Measurements from ENCODE around the gene C1orf232.

The C1orf232 gene

DNA sequence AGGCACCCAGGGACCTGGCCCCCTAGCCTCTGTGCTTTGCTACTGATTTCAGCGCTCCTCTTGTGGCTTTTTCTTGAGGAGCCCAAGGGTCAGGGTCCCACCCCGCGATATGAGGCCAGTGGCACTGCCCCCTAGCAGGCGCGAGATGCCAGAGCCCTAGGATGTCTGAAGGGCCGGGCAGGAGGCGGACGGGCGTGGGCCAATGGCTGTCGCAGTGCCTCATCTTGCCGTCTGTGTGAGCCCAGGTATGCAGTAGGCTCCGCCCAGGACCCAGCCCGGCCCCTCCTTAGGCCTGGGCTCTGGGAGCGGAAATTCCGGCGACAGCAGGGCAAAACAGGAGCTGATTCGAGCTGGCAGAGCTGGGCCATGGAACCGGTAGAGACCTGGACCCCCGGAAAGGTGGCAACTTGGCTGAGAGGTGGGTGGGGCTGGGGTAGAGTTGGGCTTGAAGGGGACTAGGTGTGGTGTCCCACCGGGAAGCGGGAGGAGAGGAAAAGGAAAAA lies 8.5 kb upstream of the C1orf232 start, which contains the start of gene CNKSR1:
CNKSR1 (plus strand) TSS at position 310 of the 503 bp plus-strand sequence; CDS start at position 367, 57 bp downstream.
- peak; percentile 78 for DNase-seq

DNA sequence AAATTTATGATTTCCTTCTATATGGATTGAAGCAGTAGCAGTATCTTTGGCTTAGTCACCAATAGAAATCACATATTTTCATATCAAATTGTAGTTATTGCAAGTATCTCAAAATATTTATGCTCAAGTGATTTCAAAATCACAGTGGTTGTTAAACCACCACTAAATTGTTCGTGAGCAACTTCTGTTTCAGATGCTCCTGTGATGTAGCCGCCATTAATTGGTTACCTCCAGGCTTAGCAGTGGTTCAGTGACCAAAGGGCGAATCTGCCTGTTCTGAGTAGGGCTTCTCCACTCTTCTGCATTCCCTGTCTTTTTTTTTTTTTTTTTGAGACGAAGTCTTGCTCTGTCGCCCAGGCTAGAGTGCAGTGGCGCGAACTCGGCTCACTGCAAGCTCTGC lies 6.6 kb upstream of the C1orf232 start:
- DNase-seq: no peak

DNA sequence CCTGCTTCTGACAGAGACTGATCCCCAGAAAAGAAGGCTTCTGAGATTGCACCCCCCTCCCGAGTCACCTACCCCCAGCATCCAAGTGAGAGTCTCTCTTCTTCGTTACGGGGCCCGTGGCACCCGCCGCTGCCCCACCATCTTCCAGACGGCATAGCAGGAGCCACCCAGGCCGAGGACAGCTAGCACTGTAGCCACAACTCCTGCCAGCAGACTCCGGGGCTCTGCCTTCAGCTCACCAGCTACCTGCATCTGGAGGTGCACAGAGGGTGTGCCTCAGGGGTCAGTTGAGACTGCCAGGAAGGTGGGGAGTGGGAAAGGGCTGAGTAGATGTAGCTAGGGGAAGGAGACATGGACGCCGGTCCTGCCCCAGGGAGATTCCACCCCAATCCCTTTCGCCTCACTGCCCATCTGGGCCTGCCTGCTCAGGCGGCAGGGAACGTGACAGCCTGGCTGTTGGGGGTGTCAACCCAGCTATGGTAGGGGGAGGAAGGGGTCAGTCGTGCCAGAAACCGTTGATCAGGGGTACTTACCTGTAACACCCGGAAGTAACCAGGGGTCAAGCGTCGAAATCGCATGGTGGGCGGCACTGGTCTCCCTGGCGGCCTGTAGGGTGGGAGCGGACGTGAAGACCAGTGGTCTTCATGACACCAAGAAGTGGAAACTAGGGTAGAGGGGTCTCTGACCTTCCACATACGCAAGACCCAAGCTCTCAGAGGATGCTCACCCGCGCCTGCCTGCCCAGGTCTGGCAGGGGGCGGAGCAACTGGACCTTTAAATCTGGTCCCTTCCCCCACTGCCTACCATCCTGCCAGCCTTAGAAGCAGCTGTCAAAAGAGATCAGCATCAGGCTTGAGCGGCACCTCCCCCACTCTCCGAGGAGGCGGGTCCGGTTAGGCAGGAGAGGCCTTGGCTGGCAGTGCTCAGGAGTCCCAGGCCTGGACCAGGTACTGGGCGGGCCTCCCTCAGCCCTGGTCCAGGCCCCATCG lies 2.6 kb upstream of the C1orf232 start, which contains the start of gene ZNF593OS:
ZNF593OS (minus strand) TSS at position 749 of the 989 bp plus-strand sequence; CDS start at position 578, 171 bp downstream.
- DNase-seq: no peak

DNA sequence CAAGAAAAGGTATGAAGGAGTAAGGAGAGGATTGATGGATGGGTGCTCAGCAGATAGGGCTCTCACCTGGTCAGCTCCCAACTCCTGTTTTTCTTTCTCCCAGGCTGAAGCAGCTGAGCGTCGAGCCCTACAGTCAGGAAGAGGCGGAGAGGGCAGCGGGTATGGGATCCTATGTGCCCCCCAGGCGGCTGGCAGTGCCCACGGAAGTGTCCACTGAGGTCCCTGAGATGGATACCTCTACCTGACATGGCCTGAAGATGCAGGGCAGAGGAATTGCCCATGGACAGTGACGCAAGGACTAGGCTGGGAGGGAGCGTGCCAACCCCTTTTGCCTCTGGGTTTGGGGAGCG lies 1.7 kb upstream of the C1orf232 start:
- DNase-seq: no peak

DNA sequence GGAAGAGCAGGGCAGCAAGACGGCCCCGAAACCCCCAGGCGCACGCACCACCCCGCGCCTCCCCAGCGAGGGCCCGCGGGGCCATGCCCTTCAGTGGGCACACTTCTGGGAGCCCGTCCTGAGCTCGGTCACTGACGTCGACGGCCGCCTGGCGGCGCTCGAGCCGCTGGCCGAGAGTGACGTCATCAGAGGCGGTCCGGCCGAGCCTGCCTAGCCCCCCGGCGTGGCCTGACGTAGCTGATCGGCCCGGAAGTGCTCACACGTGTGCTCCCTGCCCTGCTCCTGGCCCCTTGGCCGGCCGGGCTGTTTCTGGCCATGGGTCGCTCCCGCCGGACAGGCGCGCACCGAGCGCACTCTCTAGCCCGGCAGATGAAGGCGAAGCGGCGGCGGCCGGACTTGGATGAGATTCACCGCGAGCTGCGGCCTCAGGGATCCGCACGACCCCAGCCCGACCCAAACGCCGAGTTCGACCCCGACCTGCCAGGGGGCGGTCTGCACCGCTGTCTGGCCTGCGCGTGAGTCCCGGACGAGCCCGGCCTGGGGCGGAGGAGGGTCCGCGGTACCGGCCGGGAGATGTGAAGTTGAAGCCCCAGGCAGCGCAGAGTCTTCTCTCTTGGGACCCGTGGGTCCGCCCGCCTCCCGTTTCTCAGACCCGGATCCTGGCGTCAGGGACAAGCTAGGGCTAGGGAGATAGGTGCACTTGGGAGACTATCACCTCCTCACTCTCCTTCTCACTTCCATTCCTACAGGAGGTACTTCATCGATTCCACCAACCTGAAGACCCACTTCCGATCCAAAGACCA lies 1.1 kb upstream of the C1orf232 start, which contains the start of gene ZNF593:
ZNF593 (plus strand) TSS at position 240 of the 803 bp plus-strand sequence; CDS start at position 316, 76 bp downstream.
- DNase-seq: peak; percentile 73

DNA sequence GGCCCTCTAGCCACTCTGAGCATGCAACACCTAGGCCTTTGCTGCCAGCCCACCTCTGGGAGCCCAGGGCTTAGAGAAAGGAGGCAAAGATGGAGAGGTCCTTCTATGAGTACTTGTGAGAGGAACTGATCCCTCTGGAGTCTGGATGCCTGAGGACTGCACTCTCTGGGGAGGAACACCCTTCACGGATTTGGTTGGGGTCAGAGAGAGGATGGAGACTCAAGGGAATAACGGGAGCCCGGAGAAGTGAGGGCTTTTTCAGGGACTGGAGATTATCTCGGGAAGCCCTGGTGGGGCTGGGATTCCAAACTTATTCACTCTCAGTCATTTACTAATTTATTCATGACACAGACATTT lies 413 bp upstream of the C1orf232 start:
- no peak for DNase-seq

- DNase-seq: no peak
These were observed 2.0 kb downstream of the C1orf232 start for GRCh38 chr1:26166719-26167281.

GRCh38 chr1:26164861-26165842 lies 3.6 kb downstream of the C1orf232 start:
- no peak for DNase-seq

- DNase-seq: no peak
These were observed 4.5 kb downstream of the C1orf232 start for GRCh38 chr1:26164036-26164860.

GRCh38 chr1:26163684-26164035 lies 5.1 kb downstream of the C1orf232 start:
- no peak for DNase-seq

DNA sequence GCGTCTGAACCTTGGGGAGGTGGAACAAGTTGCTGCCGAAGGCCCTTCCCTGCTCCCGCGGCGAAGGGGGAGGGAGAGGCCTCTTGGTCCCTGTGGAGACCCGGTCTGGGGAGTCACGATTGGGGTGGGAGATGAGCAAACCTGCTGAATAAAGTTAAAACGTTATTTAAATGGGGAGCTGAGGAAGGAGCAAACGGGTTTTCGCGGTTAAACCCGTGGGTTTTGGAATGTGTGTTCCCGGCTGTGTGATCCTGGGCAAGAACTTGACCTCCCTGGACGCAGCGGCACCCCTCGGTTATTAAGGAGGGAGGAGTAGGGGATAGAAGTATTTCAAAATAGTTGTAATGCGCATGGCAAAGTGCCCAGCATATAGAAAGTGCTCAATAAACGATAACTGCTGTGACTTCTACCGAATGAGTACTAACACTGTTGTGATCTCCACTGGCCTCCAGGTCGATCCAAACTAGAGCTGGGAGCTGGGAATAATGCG lies 6.5 kb downstream of the C1orf232 start:
- DNase-seq: no peak

GRCh38 chr1:26161415-26162219 lies 7.1 kb downstream of the C1orf232 start:
- no peak for DNase-seq

DNA sequence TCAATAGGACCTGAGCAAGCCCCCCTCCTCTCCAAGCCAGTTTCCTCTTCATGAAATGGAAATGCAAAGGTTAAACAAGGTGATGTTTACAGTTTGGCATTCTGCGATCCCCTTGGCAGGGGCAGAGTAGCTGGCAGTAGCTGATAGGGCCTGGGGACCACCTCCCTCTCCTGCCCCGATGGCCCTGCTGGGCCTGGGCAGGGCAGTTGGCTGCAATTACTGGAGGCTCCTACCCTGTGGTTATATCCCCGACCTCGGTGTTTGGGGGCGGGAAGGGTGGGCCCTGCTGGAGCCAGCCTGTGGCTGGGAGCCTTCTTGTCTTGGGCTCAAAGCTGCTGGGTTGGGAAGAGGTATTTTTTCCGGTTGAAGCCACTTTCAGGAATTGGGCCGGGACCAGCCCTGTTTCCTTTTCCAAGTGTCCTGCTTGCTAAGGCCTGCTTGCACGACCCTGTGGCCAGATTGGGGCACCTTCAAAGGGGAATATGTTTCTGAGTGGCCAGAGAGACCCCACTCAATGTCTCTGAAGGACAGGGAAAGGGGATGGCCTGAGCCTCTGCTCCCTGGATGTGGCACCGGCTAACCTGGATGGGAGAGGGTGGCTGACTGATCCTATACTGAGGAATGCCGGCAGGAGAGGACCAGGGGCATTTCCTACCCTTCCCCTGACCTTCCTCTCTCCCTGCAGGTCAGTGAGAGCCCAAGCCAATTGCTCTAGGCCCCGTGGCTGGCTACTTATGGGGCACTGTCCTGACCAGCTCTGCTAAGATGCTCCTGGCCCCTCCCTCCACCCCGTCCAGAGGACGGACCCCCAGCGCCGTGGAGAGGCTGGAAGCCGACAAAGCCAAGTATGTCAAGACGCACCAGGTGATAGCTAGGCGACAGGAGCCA lies 8.0 kb downstream of the C1orf232 start:
- DNase-seq: no peak

GRCh38 chr1:26159743-26160039 lies 9.1 kb downstream of the C1orf232 start:
- no peak for DNase-seq

DNA sequence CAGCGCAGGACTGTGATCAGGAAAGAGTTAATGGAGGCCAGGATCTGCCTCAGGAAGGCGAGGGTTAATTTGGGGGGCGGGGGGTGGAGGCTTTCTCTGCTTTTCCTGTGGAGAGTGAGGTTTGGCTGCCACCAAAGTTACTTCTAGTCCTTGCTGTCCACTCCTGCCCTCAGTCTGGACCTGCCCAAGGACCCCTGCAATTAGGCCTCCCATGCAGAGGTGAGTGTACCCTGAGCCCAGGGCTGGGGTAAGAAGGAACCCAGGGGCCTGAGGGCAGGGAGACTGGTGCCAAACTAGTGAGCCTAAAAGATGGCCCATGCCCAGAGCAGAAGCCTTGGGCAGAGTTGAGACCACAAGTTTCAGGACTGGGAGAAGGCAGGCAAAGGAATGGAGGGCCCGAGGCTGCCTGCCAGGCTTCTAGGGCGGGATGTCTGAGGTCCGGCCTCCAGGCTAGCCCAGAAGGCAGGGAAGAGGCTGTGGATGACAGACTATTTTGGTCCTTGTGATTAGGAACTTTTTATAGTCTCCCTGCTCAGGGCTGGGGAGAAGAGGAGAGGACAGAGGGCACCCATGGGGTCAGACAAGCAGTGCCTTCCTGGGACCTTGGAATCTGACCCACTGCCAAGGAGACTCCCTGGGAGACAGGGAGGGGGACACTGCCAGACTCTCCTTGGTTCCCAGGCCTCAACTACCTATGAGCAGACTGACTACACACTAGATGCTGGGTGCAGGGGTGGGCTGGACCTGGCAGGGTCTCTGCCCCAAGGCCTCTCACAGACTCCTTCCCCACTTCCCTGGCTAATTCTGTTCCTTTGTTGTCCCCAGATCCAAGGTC lies 9.6 kb downstream of the C1orf232 start, which contains the start of gene FAM110D:
FAM110D (plus strand) TSS at position 172 of the 835 bp plus-strand sequence. CDS start 2,213 bp downstream, outside the sequence.
- no peak for DNase-seq

GRCh38 chr1:26158271-26158907 lies 10.4 kb downstream of the C1orf232 start:
- DNase-seq: no peak

Measured in NCI-H2029 (cell line).